Measurements from ENCODE around the gene SCGB1A1. TPM values are rescaled to one million over a fixed set of nuclear protein-coding genes. Genes with fewer than 3 reads are reported as not detected.
A peak's percentile ranks its signal among the peaks of the same experiment; 100 is the strongest.

Gene SCGB1A1
- polyA plus RNA-seq, 3 donors, result not detected

DNA sequence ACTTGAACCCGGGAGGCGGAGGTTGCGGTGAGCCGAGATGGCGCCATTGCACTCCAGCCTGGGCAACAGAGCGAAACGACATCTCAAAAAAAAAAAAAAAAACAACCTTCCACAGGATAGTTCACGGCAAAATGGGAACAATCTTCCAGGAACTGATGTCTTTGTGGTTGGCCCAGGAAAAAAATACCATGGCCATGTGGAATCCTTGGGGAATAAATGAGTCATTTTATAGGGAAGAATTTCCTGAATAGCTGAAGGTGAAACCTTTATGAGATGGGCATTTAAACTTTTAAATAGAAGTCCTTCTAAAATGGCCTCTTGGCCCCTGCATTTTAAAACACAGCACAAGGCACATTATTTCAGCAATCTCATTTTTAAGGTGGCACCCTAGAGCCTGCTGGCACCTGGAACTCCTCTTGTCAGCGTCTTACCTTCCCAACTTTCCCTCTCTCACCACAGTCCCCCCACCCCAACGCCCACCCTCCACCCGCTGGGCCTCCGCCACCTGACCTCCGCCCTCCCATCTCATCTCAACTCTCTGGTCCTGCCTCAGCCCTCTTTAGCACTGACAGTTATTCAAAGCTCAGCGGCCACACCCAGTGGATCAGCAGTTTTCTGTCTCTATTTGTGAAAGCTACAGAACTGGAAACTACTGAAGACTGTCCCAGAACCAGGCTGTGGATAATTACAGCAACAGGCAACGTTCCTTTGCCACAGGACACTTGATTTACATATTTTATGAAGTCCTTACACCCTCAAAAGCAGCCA, 43.1 kb downstream of the SCGB1A1 start:
- no peaks in the 10 kb centered on the region for H3K27me3 ChIP-seq (ENCODE audit: control insufficient read depth in 2 of 2, insufficient read depth in 2 of 2, low read length in 2 of 2)
- no peaks in the 10 kb centered on the region for H3K79me2 ChIP-seq (ENCODE audit: insufficient read depth, low read length)
- H3K36me3 ChIP-seq (replicated peaks in 1 of 2; ENCODE audit: control insufficient read depth in 1 of 2, insufficient read depth in 2 of 2, low read length in 2 of 2), result no peaks in the 10 kb centered on the region
- Mint-ChIP-seq H3K27ac (peak overlapping the region; percentile 39 to 90 (median 83)), H3K27me3 (ENCODE audit: low read depth in 3 of 3) (peaks cover 0 to 3% (median 0%) of the 10 kb centered on the region in 3 donors), H3K9me3 (peaks cover 0 to 2% (median 0%) of the 10 kb centered on the region in 7 donors), H3K4me3 (peak overlapping the region; percentile 5 to 61), H3K4me1 (peaks cover 51% of the 10 kb centered on the region), H3K36me3 (peaks cover 2 to 6% of the 10 kb centered on the region in 2 donors)
- H3K27ac ChIP-seq (ENCODE audit: low read depth in 1 of 2, low read length in 2 of 2), result peak overlapping the region in 1 of 2 donors; percentile 79
- H4K20me1 ChIP-seq (ENCODE audit: insufficient read depth, low read length), result no peaks in the 10 kb centered on the region
- DNase-seq, result no peak
- H2AFZ ChIP-seq (ENCODE audit: insufficient read depth, low read depth, low read length, poor library complexity, severe bottlenecking), result peak overlapping the region; percentile 31
- H3K4me1 ChIP-seq (ENCODE audit: control insufficient read depth in 1 of 2, insufficient read depth in 2 of 2, low read length in 2 of 2), result peaks cover 46 to 68% of the 10 kb centered on the region in 2 donors
- H3K4me3 ChIP-seq (replicated peaks in 1 of 3; ENCODE audit: low read depth in 2 of 3, low read length in 3 of 3), result peak overlapping the region in 1 of 3 experiments; percentile 33
- TF ChIP-seq CTCF (IDR thresholded peaks at IDR 0.05), result no peak
- 29% methylated on average over 7 of the region's 15 CpGs for WGBS (ENCODE audit: insufficient coverage)
- intact Hi-C loops (cut with micrococcal nuclease), result no loop called here
- H3K9me3 ChIP-seq (replicated peaks in 1 of 2; ENCODE audit: control insufficient read depth in 1 of 2, insufficient read depth in 1 of 2, low read length in 2 of 2), result no peaks in the 10 kb centered on the region
- H3K9ac ChIP-seq (ENCODE audit: insufficient read depth, low read length, poor library complexity, severe bottlenecking), result peak overlapping the region; percentile 24
- H3K4me2 ChIP-seq (replicated peaks; ENCODE audit: extremely low read depth, low read length, poor library complexity, severe bottlenecking), result peak overlapping the region; percentile 52

DNA sequence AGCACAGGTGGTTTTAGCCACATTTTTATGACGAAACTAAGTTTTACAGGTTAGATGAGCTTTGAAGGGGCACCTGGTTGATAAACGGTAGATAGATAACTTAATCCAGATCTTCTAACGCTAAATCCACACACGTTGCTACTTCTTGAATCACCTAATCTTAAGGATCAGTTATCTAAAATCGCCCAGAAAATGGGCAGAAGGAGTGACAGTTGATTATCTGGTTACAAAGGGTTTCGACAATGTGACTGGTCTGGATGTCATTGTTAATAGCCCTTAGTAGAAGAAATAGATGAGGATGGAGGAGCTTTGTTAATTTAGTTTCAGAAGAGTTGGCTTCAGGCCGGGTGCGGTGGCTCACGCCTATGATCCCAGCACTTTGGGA, 43.7 kb downstream of the SCGB1A1 start:
- Histone ChIP-seq H3K27me3 (ENCODE audit: control insufficient read depth in 2 of 2, insufficient read depth in 2 of 2, low read length in 2 of 2) (no peaks in the 10 kb centered on the region), H3K27ac (ENCODE audit: low read depth in 1 of 2, low read length in 2 of 2) (peak overlapping the region in 1 of 2 donors; percentile 79), H3K4me3 (replicated peaks in 1 of 3; ENCODE audit: low read depth in 2 of 3, low read length in 3 of 3) (peak overlapping the region in 1 of 3 experiments; percentile 33), H3K4me2 (replicated peaks; ENCODE audit: extremely low read depth, low read length, poor library complexity, severe bottlenecking) (peak overlapping the region; percentile 52), H3K9ac (ENCODE audit: insufficient read depth, low read length, poor library complexity, severe bottlenecking) (peak overlapping the region; percentile 24), H2AFZ (ENCODE audit: insufficient read depth, low read depth, low read length, poor library complexity, severe bottlenecking) (peak overlapping the region; percentile 31), H3K79me2 (ENCODE audit: insufficient read depth, low read length) (no peaks in the 10 kb centered on the region), H4K20me1 (ENCODE audit: insufficient read depth, low read length) (no peaks in the 10 kb centered on the region), H3K9me3 (replicated peaks in 1 of 2; ENCODE audit: control insufficient read depth in 1 of 2, insufficient read depth in 1 of 2, low read length in 2 of 2) (no peaks in the 10 kb centered on the region), H3K36me3 (replicated peaks in 1 of 2; ENCODE audit: control insufficient read depth in 1 of 2, insufficient read depth in 2 of 2, low read length in 2 of 2) (no peaks in the 10 kb centered on the region), H3K4me1 (ENCODE audit: control insufficient read depth in 1 of 2, insufficient read depth in 2 of 2, low read length in 2 of 2) (peaks cover 43 to 63% of the 10 kb centered on the region in 2 donors)
- peak overlapping the region; percentile 39 to 89 (median 76) for H3K27ac Mint-ChIP-seq
- WGBS (ENCODE audit: insufficient coverage), result 92% methylated on average over 5 of the region's 9 CpGs
- DNase-seq, result no peak
- TF ChIP-seq CTCF (IDR thresholded peaks at IDR 0.05), result no peak
- intact Hi-C loops (cut with micrococcal nuclease), result no loop called here
- peaks cover 0 to 3% (median 0%) of the 10 kb centered on the region in 3 donors for H3K27me3 Mint-ChIP-seq (ENCODE audit: low read depth in 3 of 3)
- H3K4me1 Mint-ChIP-seq, result peaks cover 48% of the 10 kb centered on the region
- peaks cover 2 to 6% of the 10 kb centered on the region in 2 donors for H3K36me3 Mint-ChIP-seq
- H3K4me3 Mint-ChIP-seq, result no peak overlapping the region
- H3K9me3 Mint-ChIP-seq, result peaks cover 0 to 2% (median 0%) of the 10 kb centered on the region in 7 donors
